Gastroesophageal sphincter (tissue), 4 donors: ENCODE measurements around the gene TENT4A. TPM values are rescaled to one million over a fixed set of nuclear protein-coding genes. Genes with fewer than 3 reads are reported as not detected.

Experiments
- ATAC-seq: fragments of 150-250 bp; one replicate; pipeline ENCODE4 v1.9.1; 2016; ENCODE audit warnings: mild to moderate bottlenecking, moderate library complexity
- H3K27ac ChIP-seq, 4 donors: fragments of 200-600 bp; sonication (generic) in 3 of 4; 1 replicate in 3 of 4; 2 replicates in 1 of 4; pipeline ENCODE4 v1.5.1; 2016 to 2019
- H3K27me3 ChIP-seq: fragments of 200-600 bp; sonication (generic); one replicate; pipeline ENCODE4 v1.5.1; 2019
- H3K36me3 ChIP-seq, 2 donors: fragments of 200-600 bp; sonication (generic); one replicate each; pipeline ENCODE4 v1.5.1; 2019; ENCODE audit warnings: control low read depth in 1 of 2
- H3K4me1 ChIP-seq, 3 donors: fragments of 200-600 bp; sonication (generic); 1 replicate in 2 of 3; 2 replicates in 1 of 3; pipeline ENCODE4 v1.5.1; 2016 to 2019; ENCODE audit warnings: control low read depth in 2 of 3
- H3K4me3 ChIP-seq, 2 donors: fragments of 200-600 bp; sonication (generic); one replicate each; pipeline ENCODE4 v1.5.1; 2019; ENCODE audit warnings: mild to moderate bottlenecking in 1 of 2, moderate library complexity in 1 of 2
- H3K9me3 ChIP-seq, 3 donors: fragments of 200-600 bp; sonication (generic); one replicate each; pipeline ENCODE4 v1.5.1; 2017 to 2019; ENCODE audit warnings: control low read depth in 2 of 3
- CTCF ChIP-seq, 4 experiments: fragments of 200-600 bp in 2 of 4; fragments of 450-650 bp in 2 of 4; sonication (generic) in 1 of 4; IDR thresholded peaks; one replicate each; pipeline ENCODE4 v1.5.1; 2017 to 2019; ENCODE audit warnings: antibody characterized with exemption in 4 of 4, mild to moderate bottlenecking in 2 of 4, moderate library complexity in 2 of 4
- EP300 ChIP-seq: sonication (generic); formaldehyde crosslinking; IDR thresholded peaks from one replicate; pipeline ENCODE4 v1.6.1; 2017; ENCODE audit warnings: antibody characterized with exemption, mild to moderate bottlenecking
- POLR2A ChIP-seq, 2 donors: fragments of 450-650 bp; IDR thresholded peaks; one replicate each; pipeline ENCODE4 v1.6.1; 2017; ENCODE audit warnings: antibody characterized with exemption in 2 of 2, mild to moderate bottlenecking in 2 of 2, moderate library complexity in 1 of 2
- POLR2AphosphoS5 ChIP-seq: sonication (generic); formaldehyde crosslinking; IDR thresholded peaks from one replicate; pipeline ENCODE4 v1.6.1; 2017; ENCODE audit warnings: antibody characterized with exemption
- WGBS, 2 donors: methylation state at CpG; one replicate each; pipeline ENCODE4 v1.1.5; 2018; ENCODE audit warnings: low coverage in 1 of 2; 5-methylcytosine and 5-hydroxymethylcytosine counted together
- total RNA-seq, 4 donors: library from RNA; depleted of rRNA; stranded (reverse); fragments of >200 nt; gene quantifications; one replicate each; pipeline ENCODE4 v1.1.0, GENCODE V29; 2016

TENT4A gene
- total RNA-seq, 4 donors from 2014 or later = 15.8 to 21.3 (median 17.3) TPM

DNA sequence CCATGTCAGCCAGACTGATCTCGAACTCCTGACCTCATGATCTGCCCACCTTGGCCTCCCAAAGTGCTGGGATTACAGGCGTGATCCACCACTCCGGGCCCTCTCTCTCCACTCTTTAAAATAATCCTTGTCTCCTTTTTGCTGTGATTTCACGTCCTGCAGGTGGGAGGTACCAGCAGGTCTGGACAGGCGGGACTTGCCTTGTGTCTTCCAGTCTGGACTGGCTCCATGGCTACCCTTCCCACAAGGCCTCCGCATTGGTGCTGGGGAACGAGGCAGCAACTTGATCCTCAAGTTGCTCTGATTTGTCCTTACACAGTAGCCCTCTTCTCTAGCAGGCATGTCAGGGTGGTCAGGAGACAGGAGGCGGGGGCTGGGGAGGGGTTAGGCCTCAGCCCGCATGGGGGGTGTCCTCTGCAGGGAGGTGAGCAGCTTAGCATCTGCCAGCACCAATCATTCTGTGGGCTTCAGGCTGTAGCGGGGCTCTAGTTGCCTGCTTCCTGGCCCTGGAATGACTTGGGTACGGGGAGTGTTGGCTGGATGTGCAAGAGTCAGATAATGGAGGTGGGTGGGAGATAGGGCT, 54.3 kb downstream of the TENT4A start:
- no peak overlapping the region for H3K27ac ChIP-seq
- H3K36me3 ChIP-seq = no peaks in the 10 kb centered on the region
- no peak overlapping the region for H3K4me3 ChIP-seq
- H3K27me3 ChIP-seq = no peaks in the 10 kb centered on the region
- WGBS, 2 donors = 100% methylated on average over 1 to 2 of the region's 11 CpGs
- H3K9me3 ChIP-seq = no peaks in the 10 kb centered on the region
- H3K4me1 ChIP-seq = peaks cover 0 to 20% (median 6%) of the 10 kb centered on the region in 3 donors
- no peak for TF ChIP-seq EP300
- TF ChIP-seq CTCF (IDR thresholded peaks at IDR 0.05) = no peak
- no peak for TF ChIP-seq POLR2A (IDR thresholded peaks at IDR 0.05)
- TF ChIP-seq POLR2AphosphoS5 = no peak
- no peak for ATAC-seq

DNA sequence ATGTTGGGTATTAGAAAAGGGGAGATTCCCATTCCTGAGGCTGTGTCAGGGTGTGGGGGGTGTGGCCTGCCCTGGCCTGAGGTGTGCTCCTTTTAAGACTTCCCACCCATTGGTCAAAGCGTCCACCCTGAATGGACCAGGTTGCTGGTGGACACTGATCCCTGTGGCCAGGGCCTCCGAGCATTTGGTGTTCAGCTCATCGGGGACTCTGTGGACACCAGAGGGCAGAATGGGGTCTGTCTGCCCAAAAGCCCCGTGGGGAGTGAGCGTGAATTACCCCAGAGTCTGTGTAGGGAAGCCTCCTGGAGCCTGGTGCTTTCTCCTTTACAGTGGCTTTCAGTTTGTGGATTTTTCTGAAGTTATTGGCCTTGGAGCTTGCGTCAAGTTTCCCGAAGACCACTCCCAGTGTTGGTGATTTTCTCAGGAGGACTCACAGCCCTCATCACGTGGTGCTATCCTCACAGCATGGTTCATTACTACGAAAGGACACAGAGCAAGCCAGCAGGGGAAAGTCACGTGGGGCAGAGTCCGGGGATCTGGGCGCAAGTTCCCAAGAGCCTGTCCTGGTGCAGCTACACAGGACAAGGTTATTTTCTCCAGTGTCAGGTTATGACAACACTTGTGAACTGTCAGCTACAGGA, 55.5 kb downstream of the TENT4A start:
- Histone ChIP-seq H3K4me1 (peaks cover 0 to 20% (median 6%) of the 10 kb centered on the region in 3 donors), H3K4me3 (no peak overlapping the region), H3K9me3 (no peaks in the 10 kb centered on the region), H3K27me3 (no peaks in the 10 kb centered on the region), H3K36me3 (no peaks in the 10 kb centered on the region), H3K27ac (no peak overlapping the region)
- no peak for ATAC-seq
- no peak for TF ChIP-seq POLR2A (IDR thresholded peaks at IDR 0.05)
- no peak for TF ChIP-seq CTCF (IDR thresholded peaks at IDR 0.05)
- TF ChIP-seq POLR2AphosphoS5 = no peak
- no peak for TF ChIP-seq EP300
- 89% methylated on average over 4 of the region's 12 CpGs; no CpG with 5 or more reads in 1 of the 2 donors for WGBS, 2 donors

DNA sequence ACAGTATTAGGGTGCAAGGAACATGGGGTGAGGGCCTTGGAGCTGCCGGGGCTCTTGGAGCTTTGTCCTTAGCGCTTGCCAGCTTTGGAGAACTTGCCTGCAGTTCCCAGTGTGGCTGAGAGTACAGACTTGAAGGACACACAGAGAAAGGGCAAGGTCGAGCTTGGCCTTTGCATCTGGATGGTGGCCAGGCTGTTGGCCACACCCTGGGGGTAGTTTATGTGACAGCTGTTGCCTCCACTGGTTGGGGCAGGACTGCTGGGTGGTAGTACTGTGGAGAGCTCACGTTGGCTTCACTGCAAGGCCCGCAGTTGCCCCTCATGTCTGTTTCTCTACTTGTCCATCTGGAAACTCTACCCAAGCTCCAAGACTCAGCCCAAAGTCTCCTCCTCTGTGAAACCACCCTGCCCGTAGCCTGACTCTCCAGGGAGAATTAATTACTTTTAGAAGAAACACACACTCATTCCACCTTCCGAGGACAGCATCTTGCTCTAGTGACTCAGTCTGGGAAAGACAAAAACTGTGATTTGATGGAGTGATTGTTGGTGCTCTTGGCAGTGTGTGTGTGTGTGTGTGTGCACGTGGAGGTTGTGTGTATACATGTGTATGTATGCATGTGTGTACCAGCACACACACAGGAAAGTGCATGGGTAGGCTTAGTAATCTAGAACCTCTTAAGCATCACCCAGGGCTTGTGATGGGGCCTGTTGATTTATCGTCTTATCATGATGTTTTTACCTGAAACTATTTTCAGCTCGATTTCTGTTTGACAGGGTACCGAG, 57.8 kb downstream of the TENT4A start:
- Histone ChIP-seq H3K27ac (no peak overlapping the region), H3K36me3 (no peaks in the 10 kb centered on the region), H3K9me3 (no peaks in the 10 kb centered on the region), H3K4me1 (peaks cover 0 to 14% (median 3%) of the 10 kb centered on the region in 3 donors), H3K27me3 (no peaks in the 10 kb centered on the region), H3K4me3 (no peak overlapping the region)
- 84 to 91% methylated on average over 5 to 9 of the region's 11 CpGs for WGBS, 2 donors
- TF ChIP-seq POLR2AphosphoS5 (no peak), EP300 (no peak), POLR2A (IDR thresholded peaks at IDR 0.05) (no peak), CTCF (IDR thresholded peaks at IDR 0.05) (no peak)
- no peak for ATAC-seq

- Histone ChIP-seq H3K27ac (no peak overlapping the region), H3K36me3 (no peaks in the 10 kb centered on the region), H3K27me3 (no peaks in the 10 kb centered on the region), H3K9me3 (no peaks in the 10 kb centered on the region), H3K4me3 (no peak overlapping the region), H3K4me1 (no peaks in the 10 kb centered on the region)
- ATAC-seq = no peak
- no peak for TF ChIP-seq POLR2AphosphoS5
- no peak for TF ChIP-seq CTCF (IDR thresholded peaks at IDR 0.05)
- TF ChIP-seq POLR2A (IDR thresholded peaks at IDR 0.05) = no peak
- TF ChIP-seq EP300 = no peak
- 63 to 74% methylated on average over 4 to 5 of the region's 11 CpGs for WGBS, 2 donors
These were observed 59.7 kb downstream of the TENT4A start for GRCh38 chr5:6772886-6773285.
